Measurements from ENCODE around the gene EYA2.

Gene EYA2

DNA sequence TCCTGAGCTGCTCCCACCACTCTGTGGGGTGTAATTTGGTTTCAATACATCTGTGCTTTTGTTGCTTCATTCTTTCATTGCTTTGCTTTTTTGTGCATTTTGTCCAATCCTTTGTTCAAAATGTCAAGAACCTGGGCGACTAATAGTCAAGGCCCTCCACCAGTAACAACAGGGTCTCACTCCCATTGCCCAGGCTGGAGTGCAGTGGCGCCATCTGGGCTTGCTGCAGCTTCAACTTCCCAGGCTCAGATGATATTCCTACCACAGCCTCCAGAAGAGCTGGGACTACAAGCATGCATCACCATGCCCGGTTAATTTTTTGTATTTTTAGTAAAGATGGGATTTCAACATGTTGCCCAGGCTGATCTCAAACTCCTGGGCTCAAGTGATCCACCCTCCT, 169.2 kb downstream of the EYA2 start:
- DNase-seq, result no peak
- H3K27ac ChIP-seq, result no peak overlapping the region
- peaks cover 0 to 22% (median 15%) of the 10 kb centered on the region in 3 donors for H3K9me3 ChIP-seq
- no peak overlapping the region for H3K4me3 ChIP-seq
- intact Hi-C loops (cut with DNase I; ENCODE audit: low total_unique reads), result no loop called here
- no peaks in the 10 kb centered on the region for H3K27me3 ChIP-seq
- H3K36me3 ChIP-seq, result peaks cover 0 to 8% (median 0%) of the 10 kb centered on the region in 3 donors
- H3K4me1 ChIP-seq, result no peaks in the 10 kb centered on the region
- TF ChIP-seq, protein P1, sequence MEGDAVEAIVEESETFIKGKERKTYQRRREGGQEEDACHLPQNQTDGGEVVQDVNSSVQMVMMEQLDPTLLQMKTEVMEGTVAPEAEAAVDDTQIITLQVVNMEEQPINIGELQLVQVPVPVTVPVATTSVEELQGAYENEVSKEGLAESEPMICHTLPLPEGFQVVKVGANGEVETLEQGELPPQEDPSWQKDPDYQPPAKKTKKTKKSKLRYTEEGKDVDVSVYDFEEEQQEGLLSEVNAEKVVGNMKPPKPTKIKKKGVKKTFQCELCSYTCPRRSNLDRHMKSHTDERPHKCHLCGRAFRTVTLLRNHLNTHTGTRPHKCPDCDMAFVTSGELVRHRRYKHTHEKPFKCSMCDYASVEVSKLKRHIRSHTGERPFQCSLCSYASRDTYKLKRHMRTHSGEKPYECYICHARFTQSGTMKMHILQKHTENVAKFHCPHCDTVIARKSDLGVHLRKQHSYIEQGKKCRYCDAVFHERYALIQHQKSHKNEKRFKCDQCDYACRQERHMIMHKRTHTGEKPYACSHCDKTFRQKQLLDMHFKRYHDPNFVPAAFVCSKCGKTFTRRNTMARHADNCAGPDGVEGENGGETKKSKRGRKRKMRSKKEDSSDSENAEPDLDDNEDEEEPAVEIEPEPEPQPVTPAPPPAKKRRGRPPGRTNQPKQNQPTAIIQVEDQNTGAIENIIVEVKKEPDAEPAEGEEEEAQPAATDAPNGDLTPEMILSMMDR (IDR thresholded peaks at IDR 0.05), result no peak

GRCh38 chr20:47066484-47067270, 172.0 kb downstream of the EYA2 start:
- TF ChIP-seq, protein P1 (IDR thresholded peaks at IDR 0.05), result no peak

DNA sequence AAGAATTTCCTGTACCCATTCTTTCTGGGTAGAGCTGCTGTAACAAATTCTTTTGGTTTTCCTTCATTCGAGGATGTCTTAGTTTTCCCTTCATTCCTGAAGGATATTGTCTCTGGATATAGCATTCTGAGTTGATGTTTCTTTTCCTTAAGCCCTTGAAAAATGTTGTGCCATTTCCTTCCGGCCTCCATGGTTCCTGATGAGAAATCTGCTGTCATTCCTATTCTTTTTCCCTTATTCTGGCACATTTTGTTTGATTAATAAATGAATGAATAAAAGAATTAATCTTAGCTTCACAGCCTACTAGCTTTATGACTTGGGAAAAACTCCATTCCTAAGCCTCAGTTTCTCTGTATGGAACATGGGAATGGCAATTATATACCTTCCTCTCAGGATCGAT, 173.1 kb downstream of the EYA2 start:
- H3K4me3 ChIP-seq, result no peak overlapping the region
- no peak overlapping the region for H3K27ac ChIP-seq
- H3K36me3 ChIP-seq, result peaks cover 0 to 8% (median 0%) of the 10 kb centered on the region in 3 donors
- TF ChIP-seq, protein P1 (IDR thresholded peaks at IDR 0.05), result no peak
- no peaks in the 10 kb centered on the region for H3K27me3 ChIP-seq
- peaks cover 0 to 27% (median 18%) of the 10 kb centered on the region in 3 donors for H3K9me3 ChIP-seq
- DNase-seq, result no peak
- no peaks in the 10 kb centered on the region for H3K4me1 ChIP-seq
- intact Hi-C loops (cut with DNase I; ENCODE audit: low total_unique reads), result no loop called here

More at GRCh38 chr20:47066484-47067270, 172.0 kb downstream of the EYA2 start:
- intact Hi-C loops (cut with DNase I; ENCODE audit: low total_unique reads), result no loop called here
- peaks cover 0 to 27% (median 18%) of the 10 kb centered on the region in 3 donors for H3K9me3 ChIP-seq
- no peak for DNase-seq
- peaks cover 0 to 8% (median 0%) of the 10 kb centered on the region in 3 donors for H3K36me3 ChIP-seq
- no peaks in the 10 kb centered on the region for H3K4me1 ChIP-seq
- no peak overlapping the region for H3K27ac ChIP-seq
- no peak overlapping the region for H3K4me3 ChIP-seq
- H3K27me3 ChIP-seq, result no peaks in the 10 kb centered on the region

DNA sequence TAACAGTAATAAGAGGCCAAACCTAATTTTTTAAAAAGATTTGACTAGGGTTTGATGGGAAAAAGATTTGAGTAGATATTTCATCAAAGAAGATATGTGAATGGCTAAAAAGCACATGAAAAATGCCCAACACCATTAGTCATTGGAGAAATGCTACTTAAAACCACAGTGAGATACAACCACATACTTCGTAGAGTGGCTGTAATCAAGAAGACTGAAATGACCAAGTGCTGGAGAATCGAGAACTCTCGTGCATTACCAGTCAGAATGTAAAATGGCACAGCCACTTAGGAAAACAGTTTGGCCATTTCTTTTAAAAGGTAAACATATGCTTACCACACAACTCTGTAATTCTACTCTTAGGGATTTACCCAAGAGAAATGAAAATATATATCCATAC, 175.5 kb downstream of the EYA2 start:
- H3K27ac ChIP-seq, result no peak overlapping the region
- TF ChIP-seq, protein P1 (IDR thresholded peaks at IDR 0.05), result no peak
- H3K4me3 ChIP-seq, result no peak overlapping the region
- H3K36me3 ChIP-seq, result peaks cover 0 to 9% (median 7%) of the 10 kb centered on the region in 3 donors
- intact Hi-C loops (cut with DNase I; ENCODE audit: low total_unique reads), result no loop called here
- no peaks in the 10 kb centered on the region for H3K4me1 ChIP-seq
- H3K27me3 ChIP-seq, result peaks cover 0 to 2% of the 10 kb centered on the region in 2 donors
- H3K9me3 ChIP-seq, result peaks cover 2 to 27% (median 18%) of the 10 kb centered on the region in 3 donors
- DNase-seq, result no peak

DNA sequence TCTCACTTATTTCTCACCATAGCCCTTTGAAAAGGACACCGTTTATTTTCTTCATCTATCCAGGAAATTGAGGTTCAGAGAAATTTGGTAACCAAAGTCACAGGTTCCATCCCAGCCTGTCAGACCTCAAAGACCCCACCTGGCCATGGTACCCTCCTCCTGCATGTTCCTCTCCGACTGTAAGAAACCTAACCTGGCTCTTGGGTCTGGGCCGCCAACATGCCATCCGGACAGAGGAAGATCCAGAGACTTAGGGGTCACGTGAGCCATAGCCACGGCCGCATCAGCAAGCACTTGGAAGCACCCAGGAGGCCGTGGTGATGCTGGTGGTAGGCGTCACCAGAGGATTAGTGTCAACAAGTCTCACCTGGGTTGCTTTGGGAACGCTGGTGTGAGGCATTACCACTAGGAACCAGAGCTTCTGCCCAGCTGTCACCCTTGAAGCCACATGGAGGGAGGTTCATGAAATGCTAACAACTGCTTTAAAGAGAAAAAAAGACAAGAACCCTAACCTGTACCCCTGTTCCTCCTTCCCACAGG, 177.1 kb downstream of the EYA2 start:
- H3K27ac ChIP-seq, result no peak overlapping the region
- peaks cover 5 to 24% (median 20%) of the 10 kb centered on the region in 3 donors for H3K9me3 ChIP-seq
- peak in 1 of 2 donors; percentile 48 for DNase-seq
- intact Hi-C loops (cut with DNase I; ENCODE audit: low total_unique reads), result no loop called here
- TF ChIP-seq, protein P1 (IDR thresholded peaks at IDR 0.05), result no peak
- H3K36me3 ChIP-seq, result peaks cover 0 to 13% (median 8%) of the 10 kb centered on the region in 3 donors
- no peak overlapping the region for H3K4me3 ChIP-seq
- no peaks in the 10 kb centered on the region for H3K4me1 ChIP-seq
- H3K27me3 ChIP-seq, result peaks cover 0 to 2% of the 10 kb centered on the region in 2 donors

Data from tibial artery (tissue), 4 donors.